Left hindlimb (tissue), 1 donor: Measurements from ENCODE around the gene PLCXD1.
"Not testable (repeated sequence)": the region's sequence is repeated elsewhere in the genome, so short reads cannot be mapped to it uniquely, and the experiment has no call there.

Source experiments
- DNase-seq: peaks from one replicate; pipeline ENCODE4 v3.0.0-alpha.2; 2018

PLCXD1 gene

GRCh38 chrX:337331-337831, 56.2 kb downstream of the PLCXD1 start:
- no peak for DNase-seq

DNA sequence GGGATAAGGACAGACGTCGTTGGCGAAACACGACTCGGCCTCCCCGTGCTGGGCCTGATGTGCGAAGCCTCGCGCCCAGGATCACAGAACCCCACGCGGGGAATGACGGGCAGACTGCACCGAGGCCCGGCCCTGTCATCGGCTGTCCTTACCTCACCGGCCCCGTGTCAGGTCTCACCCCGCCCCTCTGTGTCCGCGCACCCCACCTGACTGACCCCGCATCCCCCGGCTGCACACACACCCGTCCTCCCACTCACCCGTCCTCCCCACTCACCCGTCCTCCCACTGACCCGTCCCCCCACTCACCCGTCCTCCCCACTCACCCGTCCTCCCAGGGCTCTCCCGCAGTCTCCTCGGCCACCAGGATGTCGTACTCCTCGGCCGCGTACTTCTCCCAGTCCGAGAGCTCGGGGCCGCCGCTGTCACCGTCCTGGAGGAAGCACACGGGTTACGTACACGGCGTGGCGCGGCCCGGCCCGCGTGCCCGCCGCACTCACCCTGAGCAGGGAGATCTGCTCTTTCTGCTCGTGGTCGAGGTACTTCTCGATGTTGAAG, 57.2 kb downstream of the PLCXD1 start:
- DNase-seq: no peak

- DNase-seq: no peak
These were observed 57.7 kb downstream of the PLCXD1 start for GRCh38 chrX:338836-339400.

- DNase-seq: no peak
These were observed 58.9 kb downstream of the PLCXD1 start for GRCh38 chrX:340121-340520.

GRCh38 chrX:340641-341423, 59.7 kb downstream of the PLCXD1 start:
- no peak for DNase-seq

DNA sequence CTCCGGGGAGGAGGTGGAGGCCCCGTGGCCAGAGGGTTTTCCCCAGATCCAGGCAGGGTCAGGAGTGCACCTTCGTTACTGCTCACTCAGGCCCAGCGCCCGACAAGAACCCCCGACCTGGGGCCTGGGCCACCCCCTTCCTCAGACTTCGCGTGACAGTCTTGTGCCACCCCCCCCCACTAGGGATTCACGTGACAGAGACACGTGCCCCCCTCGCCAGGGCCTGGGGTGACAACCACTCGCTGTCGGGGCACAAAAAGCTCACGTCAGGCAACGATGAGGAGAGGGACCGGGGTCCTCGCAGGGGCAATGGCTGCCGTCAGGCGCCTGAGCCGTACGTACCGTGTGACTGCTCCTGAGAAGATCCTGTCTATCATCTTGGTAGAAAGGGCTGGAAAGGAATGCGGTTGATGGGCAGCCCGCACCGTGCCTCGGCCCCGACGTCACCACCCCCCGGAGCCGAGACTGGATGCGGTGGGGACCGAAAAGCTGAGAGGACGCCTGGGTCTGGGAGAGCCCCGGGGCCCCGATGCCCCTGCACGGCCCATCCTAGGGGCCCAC, 60.4 kb downstream of the PLCXD1 start:
- no peak for DNase-seq

GRCh38 chrX:344371-344901, 63.3 kb downstream of the PLCXD1 start:
- DNase-seq: no peak

- no peak for DNase-seq
These were observed 64.1 kb downstream of the PLCXD1 start for GRCh38 chrX:345020-345925.

GRCh38 chrX:346034-346813, 65.0 kb downstream of the PLCXD1 start:
- DNase-seq: no peak

- DNase-seq: no peak
These were observed 66.4 kb downstream of the PLCXD1 start for GRCh38 chrX:347351-348117.

DNA sequence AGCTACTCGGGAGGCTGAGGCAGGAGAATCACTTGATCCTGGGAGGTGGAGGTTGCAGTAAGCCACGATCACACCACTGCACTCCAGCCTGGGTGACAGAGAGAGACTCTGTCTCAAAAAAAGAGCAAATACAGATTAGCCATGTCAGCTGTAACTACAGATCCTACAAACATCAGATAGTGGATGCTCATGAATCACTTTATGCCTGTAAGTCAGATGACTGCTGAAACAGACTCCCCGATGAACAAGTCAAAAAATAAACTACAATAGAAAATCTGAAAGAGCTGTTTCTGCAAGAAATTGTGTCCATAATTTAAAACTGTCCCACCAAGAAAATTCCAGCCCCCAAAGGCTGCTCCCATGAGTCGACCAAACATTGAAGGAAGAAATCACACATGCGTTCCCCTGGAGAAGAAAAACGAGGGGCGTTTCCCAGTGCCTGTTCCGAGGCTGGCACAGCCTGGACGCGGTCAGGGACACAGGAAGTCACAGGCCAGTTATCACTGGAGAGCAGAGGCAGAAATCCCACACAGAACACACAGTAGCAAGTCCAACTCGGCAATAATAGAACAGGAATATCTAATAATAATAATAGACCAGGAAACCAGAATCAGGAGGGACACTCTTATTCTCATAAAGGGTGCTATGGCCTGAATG, 67.4 kb downstream of the PLCXD1 start:
- no peak for DNase-seq

DNA sequence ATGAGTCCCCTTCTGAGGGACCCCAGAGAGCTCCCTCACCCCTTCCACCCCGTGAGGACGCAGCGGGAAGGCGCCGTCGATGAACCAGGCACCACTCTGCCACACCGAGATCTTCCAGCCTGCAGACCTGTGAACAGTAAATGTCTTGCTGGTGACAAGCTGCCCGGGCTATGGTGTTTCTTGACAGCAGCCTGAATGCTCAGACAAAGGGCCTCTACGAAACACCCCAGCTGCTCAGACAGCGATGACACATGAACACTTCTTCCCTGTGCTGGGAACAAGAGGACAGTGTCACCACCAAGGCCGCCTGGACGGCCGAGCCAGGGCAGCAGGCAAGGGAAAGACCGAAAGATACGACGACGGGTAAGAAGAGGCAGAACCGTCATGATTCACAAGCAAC, 68.0 kb downstream of the PLCXD1 start:
- DNase-seq: no peak

GRCh38 chrX:349702-350101, 68.5 kb downstream of the PLCXD1 start:
- no peak for DNase-seq

DNA sequence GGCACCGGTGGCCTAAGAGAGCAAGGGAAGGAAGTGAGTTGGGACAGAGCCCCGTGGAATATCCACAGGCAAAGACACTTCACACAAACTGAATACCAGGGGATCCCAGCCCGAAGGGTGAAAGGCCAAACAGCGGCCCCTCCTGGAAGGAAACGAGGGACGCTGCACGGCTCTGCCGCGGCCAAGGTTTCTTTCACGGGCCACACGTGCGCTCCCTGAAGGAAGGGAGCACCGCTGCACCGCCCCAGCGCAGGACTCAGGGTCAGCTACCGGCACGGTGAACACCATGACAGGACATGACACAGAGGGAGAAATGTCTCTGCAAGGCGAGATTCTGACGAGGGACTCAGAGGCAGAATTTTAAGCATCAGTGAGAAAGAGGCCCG, 69.0 kb downstream of the PLCXD1 start:
- DNase-seq: no peak

GRCh38 chrX:350534-351323, 69.5 kb downstream of the PLCXD1 start:
- no peak for DNase-seq

- DNase-seq: not testable (repeated sequence)
These were observed 70.1 kb downstream of the PLCXD1 start for GRCh38 chrX:351324-351641.

DNA sequence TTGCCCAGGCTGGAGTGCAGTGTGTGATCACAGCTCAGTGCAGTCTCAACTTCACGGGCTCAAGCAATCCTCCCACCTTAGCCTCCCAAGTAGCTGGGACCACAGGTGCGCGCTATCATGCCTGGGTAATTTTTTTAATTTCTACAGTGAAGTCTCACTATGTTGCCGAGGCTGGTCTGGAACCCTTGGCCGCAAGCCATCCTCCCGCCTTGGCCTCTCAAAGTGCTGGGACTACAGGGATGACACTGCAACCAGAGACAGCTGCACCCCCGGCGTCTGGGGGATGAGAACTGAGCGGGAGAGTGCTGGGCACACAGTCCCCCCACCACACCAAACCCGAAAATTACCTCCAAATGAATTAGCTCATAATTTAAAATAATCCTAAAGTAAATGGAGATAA, 70.6 kb downstream of the PLCXD1 start:
- no peak for DNase-seq

GRCh38 chrX:352181-352580, 71.0 kb downstream of the PLCXD1 start:
- DNase-seq: no peak

DNA sequence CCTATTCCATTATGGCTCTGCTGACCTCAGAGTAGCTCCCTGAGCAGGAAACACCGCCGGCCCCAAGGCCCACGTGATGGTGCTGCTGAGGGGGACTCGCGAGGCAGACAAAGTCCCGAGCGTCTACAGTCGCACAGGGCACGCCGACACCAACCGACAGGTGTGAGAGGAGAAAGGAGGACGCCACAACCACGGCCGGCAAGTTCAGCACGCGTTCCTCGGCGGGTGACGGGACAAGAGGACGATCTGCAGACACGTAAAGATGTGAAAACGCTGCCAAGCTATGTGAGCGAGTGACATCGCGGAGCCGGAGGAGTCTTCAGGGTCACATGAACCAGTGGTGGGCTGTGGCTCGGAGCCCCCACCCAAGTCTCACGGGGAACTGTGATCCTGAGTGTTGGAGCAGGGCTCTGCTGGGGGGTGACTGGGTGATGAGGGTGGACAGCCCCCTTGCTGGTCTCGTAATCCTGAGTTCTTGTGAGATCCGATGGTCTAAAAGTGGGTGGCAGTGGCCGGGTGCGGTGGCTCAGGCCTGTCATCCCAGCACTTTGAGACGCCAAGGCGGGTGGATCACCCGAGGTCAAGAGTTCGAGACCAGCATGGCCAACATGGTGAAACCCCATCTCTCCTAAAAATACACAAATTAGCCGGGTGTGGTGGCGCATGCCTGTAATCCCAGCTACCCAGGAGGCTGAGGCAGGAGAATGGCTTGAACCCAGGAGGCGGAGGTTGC, 71.6 kb downstream of the PLCXD1 start:
- DNase-seq: no peak
